IMR-90 (cell line): Measurements from ENCODE around the gene CCDC83.

Source experiments
- CTCF ChIP-seq: conservative IDR thresholded peaks from 2 replicates; pipeline ENCODE4 v1.5.1; 2012; ENCODE audit warnings: mild to moderate bottlenecking, low read depth, low read length, improper control_type of control experiment
- POLR2A ChIP-seq: IDR thresholded peaks from 2 replicates; pipeline ENCODE4 v1.6.1; 2012; ENCODE audit warnings: mild to moderate bottlenecking, low read depth, low read length

DNA sequence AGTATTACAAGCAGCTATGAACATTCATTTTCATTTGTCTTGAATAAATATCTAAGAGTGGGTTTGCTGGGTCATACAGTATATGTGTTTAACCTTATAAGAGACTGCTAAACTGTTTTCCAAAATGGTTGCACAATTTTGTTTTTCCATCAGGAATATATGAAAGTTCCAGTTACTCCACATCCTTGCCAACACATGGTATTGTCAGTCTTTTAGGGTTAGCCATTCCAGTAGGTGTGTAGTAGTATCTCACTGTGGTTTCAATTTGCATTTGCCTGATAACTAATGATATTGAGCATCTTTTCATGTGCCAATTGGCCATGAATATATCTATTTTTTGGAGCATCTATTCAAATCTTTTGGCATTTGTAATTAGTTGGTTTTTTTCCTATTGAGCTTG, 7.7 kb upstream of the CCDC83 start:
- TF ChIP-seq POLR2A = no peak
- no peak for TF ChIP-seq CTCF
